Ramos (cell line): Measurements from ENCODE around the gene MTHFD2.

ENCODE experiments used
- in situ Hi-C: fragments of 300-500 bp; cut with MboI; formaldehyde crosslinking; loops from one replicate; pipeline ENCODE4 v1.14.3; 2022; ENCODE audit warnings: low sequenced_read_pairs; ENCODE audit not compliant: unreplicated experiment

The MTHFD2 gene

DNA sequence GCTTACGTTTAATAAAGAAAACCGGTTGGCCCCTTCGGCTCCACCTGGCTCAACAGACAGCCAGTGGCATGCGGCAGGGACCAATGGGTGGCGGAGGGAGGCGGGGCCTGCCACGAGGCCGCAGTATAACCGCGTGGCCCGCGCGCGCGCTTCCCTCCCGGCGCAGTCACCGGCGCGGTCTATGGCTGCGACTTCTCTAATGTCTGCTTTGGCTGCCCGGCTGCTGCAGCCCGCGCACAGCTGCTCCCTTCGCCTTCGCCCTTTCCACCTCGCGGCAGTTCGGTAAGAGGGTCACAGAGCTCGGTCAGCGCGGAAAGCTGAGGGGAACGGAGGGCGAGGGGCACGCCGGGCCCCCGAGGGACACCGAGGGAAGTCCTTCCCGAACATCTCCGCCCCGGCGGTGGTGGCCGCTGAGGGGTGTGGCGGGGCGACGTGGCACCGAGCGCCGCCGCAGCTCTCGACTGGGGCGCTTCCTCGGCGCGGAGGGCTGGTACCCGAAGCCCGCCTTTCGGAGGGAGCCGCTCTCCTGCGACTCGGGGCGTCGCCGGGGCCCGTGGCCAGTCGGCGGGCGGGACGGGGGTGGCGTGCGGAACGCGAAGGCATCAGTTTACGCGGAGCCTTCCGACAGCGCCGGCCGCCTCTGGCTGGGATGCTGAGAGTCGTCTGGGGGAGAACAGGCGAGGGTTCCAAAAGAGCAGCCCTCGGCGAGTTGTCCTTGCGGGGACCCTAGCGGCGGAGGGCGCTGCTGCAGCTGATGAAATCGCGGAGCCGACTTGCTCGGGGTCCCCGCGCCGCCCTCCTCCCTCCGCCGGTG is at the start of gene MTHFD2:
Gene MTHFD2, plus strand, starts transcription at position 155 of the 814 bp plus-strand sequence. Its CDS starts 27 bp downstream, at position 182.
- in situ Hi-C loops, result loop anchor here (25.0 kb wide), 1 partner anchor 961 kb away; the partner anchor contains the start of genes CCT7 and PRADC1

GRCh38 chr2:74149247-74149525 is 49.2 kb upstream of the MTHFD2 start:
- in situ Hi-C loops, result loop anchor here (10.0 kb wide), 1 partner anchor 324 kb away; the partner anchor contains the start of gene STAMBP

- in situ Hi-C loops, result loop anchor here (5.0 to 10.0 kb wide), 2 partner anchors 58 to 325 kb away; partner anchors contain the start of gene STAMBP
Measured at GRCh38 chr2:74149570-74150319, 48.7 kb upstream of the MTHFD2 start.

DNA sequence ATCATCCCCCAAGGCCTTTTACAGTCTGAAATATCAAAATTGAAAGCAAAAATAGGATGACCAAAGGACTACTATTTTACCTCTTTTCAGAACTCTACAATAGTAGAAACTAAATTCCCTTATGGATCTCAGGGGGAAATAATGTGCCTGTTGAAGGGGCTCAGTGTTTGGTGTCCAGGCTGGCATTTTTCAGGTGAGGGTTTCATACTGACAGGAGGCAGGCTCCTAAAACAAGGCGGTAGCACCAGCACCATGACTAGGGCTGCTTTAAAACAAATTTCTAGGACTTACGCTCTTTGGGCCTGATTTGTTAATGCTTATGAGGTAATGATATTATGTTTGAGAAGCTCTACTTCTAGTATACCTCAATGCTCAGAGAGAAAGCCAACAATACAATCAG is 45.5 kb upstream of the MTHFD2 start:
- in situ Hi-C loops, result loop anchor here (5.0 kb wide), 1 partner anchor 54 kb away; no protein-coding TSS in a partner anchor

DNA sequence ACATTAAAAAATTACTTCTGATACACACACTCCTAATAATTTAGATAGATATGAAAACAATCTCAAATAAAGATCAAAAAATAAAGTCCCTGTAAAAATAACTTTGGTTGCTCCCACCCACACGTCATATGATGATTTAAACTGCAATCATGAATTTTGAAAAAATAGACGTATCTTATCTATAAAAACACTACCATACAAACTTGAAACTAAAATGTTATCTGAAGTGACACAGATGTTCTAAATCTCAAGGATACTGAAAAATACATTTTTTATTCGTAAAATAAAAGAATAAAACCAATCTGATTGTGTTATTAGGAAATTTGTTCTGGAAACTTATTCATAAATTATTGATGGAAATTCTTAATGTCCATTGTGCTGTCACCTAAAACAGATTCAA is 42.6 kb upstream of the MTHFD2 start:
- in situ Hi-C loops, result no loop called here

- in situ Hi-C loops, result no loop called here
Measured at GRCh38 chr2:74162951-74163350, 35.5 kb upstream of the MTHFD2 start.

- in situ Hi-C loops, result no loop called here
Measured at GRCh38 chr2:74164761-74165160, 33.7 kb upstream of the MTHFD2 start.

- in situ Hi-C loops, result no loop called here
Measured at GRCh38 chr2:74168739-74169138, 29.7 kb upstream of the MTHFD2 start.

GRCh38 chr2:74174909-74175308 is 23.5 kb upstream of the MTHFD2 start:
- in situ Hi-C loops, result loop anchor here (25.0 kb wide), 1 partner anchor 938 kb away; the partner anchor contains the start of genes CCT7 and PRADC1

DNA sequence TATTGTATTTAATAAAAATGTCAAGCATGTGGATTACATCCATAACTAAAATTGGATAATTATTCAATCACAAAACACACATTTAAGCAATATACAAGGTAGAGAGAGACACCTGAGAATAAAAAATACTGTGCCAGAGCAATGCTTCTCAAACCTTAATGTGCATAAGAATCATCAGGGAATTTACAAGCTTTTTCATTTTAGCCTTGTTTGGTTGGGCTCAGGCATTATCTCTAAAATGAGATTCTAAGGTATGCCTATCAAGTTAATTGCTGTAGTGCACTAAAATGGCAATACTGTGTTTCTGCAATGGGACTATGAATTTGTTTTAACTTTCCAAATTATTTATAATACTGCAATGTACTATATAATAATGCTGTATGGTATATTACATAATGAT is 20.7 kb upstream of the MTHFD2 start:
- in situ Hi-C loops, result loop anchor here (25.0 kb wide), 1 partner anchor 940 kb away; the partner anchor contains the start of genes CCT7 and PRADC1

GRCh38 chr2:74178211-74179062 is 20.0 kb upstream of the MTHFD2 start, which contains the start of gene MOB1A:
Gene MOB1A, minus strand, starts transcription at chr2:74178879. Its CDS starts 205 bp downstream, at chr2:74178674.
- in situ Hi-C loops, result loop anchor here (25.0 kb wide), 1 partner anchor 941 kb away; the partner anchor contains the start of genes CCT7 and PRADC1

DNA sequence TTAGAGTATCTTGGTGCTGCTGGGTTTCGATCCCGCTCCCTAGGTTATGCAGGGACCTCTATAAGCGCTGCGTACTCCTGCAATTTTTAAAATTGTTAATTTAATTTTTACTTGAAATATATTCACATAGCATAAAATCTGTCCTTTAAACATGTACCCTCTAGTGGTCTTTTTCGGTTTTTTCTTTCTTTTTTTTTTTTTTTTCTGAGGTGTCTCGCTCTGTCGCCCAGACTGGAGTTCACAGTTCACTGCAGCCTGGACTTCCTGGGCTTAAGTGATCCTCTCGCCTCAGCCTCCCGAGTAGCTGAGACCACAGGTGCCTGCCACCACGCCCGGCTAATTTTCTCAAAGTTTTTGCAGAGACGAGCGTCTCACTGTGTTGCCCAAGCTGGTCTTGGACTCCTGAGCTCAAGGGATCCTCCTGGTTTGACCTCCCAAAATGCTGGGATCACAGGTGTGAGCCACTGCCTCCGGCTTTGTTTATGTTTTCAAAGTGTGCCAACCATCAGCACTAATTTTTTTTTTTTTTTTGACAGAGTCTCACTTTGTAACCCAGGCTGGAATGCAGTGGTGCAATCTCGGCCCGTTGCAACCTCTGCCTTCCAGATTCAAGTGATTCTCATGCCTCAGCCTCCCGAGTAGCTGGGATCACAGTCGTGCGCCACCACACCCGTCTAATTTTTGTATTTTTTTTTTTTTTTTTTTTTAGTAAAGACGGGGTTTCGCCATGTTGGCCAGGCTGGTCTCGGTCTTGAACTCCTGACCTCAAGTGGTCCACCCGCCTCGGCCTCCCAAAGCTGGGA is 19.2 kb upstream of the MTHFD2 start:
- in situ Hi-C loops, result loop anchor here (25.0 kb wide), 1 partner anchor 942 kb away; the partner anchor contains the start of genes CCT7 and PRADC1

DNA sequence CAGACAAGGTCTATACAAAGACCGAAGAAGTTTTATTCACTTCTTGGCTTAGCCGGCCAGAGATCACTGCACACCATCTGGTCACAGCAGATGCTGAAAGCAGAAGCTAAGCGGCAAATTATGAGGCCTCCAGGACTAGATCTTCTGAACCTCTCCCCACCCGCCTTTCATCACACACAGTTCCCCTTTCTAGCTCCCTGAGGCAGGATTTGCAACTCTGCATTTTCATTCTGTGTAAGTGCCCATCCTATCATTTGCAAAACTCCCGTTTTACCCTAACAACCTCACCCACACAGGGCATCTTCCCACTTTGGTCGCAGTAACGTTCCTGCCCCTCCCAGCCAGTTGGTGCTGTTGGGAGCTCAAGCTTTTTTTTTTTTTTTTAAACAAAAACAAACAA is 16.7 kb upstream of the MTHFD2 start:
- in situ Hi-C loops, result loop anchor here (25.0 kb wide), 1 partner anchor 944 kb away; the partner anchor contains the start of genes CCT7 and PRADC1

- in situ Hi-C loops, result loop anchor here (25.0 kb wide), 1 partner anchor 947 kb away; the partner anchor contains the start of genes CCT7 and PRADC1
Measured at GRCh38 chr2:74183878-74184277, 14.5 kb upstream of the MTHFD2 start.

- in situ Hi-C loops, result loop anchor here (25.0 kb wide), 1 partner anchor 949 kb away; the partner anchor contains the start of genes CCT7 and PRADC1
Measured at GRCh38 chr2:74186038-74186437, 12.4 kb upstream of the MTHFD2 start.

DNA sequence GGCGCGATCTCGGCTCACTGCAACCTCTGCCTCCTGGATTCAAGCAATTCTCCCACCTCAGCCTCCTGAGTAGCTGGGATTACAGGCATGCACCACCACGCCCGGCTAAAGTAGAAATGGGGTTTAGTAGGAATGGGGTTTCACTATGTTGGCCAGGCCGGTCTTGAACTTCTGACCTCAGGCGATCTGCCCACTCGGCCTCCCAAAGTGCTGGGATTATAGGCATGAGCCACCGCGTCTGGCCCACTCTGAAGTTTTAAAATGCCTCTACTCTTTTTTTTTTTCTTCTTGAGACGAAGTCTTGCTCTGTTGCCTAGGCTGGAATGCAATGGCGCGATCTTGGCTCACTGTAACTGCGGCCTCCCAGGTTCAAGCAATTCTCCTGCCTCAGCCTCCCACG is 11.7 kb upstream of the MTHFD2 start:
- in situ Hi-C loops, result loop anchor here (25.0 kb wide), 1 partner anchor 949 kb away; the partner anchor contains the start of genes CCT7 and PRADC1

DNA sequence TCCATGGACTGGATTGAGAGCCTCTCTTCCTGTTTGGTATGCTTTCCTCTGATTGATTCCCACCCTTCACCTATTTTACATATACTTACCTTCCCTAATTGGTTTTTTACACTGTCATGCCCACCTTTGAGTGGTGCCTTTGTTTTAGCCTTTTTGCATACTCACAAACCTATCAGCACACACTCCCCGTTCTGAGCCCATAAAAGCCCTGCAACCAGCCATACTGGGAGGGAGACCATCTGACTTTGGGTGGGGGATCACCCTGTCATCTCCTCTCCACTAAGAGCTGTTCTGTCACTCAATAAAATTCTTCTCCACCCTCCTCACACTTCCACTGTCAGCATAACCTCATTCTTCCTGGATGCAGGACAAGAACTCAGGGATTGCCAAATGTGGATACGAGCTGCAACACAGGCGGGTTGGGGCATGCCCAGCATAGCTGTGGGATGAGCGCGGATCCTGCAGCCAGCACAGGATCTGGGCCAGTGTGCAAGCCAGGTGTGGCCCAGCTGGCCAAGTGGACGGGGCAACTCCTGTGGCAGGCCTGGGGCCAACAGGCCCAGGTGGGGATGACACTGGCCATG is 10.3 kb upstream of the MTHFD2 start:
- in situ Hi-C loops, result loop anchor here (25.0 kb wide), 1 partner anchor 951 kb away; the partner anchor contains the start of genes CCT7 and PRADC1

DNA sequence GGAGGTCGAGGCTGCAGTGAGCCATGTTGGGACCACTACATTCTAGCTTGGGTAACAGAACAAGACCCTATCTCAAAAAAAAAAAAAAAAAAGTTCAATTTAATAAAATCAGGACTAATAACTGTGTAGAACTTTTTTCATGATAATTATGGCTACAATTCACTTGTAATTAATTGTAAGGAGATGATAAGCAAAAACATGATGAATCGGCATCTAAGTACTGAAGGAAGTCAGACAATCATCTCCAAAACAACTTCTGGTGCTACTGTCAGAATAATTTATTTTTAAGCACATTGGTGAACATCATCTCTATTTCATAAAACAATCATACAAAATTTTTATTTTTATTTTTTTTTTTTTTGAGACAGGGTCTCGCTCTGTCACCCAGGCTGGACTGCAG is 9.7 kb upstream of the MTHFD2 start:
- in situ Hi-C loops, result loop anchor here (25.0 kb wide), 1 partner anchor 951 kb away; the partner anchor contains the start of genes CCT7 and PRADC1
